ENCODE data around the gene CDK5R1.

The CDK5R1 gene

DNA sequence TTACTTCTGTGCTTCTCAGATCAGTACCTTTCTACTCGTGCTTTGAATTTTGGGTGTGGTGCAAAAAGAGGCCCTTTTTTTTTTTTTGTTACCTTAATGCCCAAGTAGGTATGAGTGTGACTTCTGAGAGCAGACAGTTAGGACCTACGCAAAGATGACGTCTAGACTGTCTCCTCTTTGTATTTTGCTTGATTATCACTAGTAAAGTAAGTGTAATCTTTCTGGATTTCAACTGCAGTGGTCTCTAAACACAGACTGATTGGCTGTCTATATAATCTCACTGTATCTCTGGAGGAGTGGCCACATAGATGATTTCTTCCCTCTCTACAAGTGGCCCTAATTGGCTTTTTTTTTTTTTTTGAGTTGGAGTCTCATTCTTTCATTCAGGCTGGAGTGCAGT lies 11.5 kb upstream of the CDK5R1 start:
- DNase-seq = no peak

DNA sequence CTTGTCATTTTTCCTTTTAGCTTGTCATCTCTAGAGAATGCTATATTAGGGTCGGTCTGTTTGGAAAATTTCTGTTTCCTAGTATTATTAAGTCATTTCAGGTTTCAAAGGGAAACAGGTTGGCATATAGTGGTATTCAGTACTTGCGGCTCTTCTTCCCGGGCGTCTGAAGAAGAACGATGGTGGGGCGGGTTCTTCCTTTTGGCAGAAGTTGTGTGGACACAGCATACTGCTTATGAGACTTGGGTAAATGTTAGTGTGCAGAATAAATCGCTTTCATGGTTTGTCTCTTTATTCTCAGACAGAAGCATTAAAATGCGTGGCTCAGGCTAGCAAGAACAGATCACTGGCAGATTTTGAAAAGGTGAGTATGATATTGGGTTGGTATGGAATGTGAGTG lies 9.6 kb upstream of the CDK5R1 start:
- DNase-seq = no peak

DNA sequence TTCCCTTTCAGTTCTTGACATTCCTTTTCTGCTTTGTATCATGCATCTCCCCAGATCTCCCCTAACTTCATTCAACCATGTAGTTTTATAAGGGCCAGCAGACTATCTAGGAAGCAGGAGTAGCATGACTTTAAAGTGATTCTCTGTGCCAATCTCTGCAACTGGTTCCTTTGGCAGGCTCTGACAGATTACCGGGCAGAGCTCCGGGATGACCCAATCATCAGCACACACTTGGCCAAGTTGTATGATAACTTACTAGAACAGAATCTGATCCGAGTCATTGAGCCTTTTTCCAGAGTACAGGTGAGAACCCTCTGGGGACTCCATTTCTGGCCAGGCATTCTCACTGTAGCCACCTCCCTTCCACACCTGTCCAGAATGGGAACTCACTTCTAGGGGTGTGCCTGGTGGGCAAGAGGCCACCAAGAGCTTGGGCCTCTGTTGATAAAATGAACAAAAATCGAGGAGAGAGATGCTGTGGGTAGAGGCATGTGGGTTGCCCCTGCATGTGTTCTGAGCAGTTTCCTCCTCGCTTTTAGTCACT lies 7.6 kb upstream of the CDK5R1 start:
- DNase-seq = no peak

DNA sequence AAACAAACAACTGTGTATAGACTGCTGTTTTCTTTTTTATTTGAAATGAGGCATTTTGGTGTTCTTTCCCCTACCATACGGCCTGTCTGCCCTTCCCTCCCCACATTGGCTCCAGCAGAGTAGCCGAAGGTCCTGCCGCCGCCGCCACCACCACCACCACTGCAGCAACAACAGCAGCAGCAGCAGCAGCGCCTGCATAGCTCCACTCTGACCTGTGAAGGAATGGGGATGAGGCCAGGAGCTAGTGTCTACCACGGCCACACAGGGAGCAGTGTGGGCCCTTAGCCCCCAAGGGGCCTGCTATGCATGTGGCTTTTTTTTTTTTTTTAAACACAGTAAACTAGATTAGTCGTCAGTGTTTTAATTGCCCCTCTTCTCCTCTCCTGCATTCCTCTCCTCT lies 5.6 kb upstream of the CDK5R1 start:
- no peak for DNase-seq

DNA sequence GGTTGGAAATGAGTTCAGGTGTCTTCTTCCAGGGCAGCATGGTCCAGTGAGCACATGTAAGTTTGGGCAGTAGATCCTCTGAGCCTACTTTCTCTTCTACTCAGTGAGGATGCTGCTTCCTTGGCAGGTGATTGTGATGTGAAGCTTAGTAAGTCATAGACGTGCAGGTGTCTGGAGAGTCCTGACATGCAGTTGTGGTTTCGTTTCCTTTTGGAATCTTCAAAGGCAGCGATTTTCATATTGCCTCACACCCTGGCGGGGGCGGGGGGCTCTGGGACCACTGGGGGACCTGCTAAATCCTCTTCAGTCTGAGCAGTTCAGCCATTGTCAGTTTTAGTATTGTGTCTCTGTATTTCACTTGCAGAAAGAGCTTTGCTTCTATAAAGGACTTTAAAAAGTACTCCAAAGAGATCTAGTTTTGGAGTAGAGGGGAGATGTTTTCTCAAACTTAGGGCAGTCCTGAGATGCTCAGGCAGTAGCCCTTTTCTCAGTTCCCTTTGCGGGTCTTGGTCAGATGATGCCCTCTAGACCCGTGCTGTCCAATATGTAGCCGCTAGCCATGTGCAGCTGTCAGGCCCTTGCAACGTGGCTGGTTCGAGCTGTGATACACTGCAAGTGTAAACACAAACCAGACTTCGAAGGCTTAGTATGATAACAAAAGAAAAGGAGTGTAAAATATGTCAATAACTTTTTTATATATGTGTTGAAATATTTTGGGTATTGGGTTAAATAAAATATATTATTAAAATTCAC lies 4.0 kb upstream of the CDK5R1 start:
- no peak for DNase-seq

DNA sequence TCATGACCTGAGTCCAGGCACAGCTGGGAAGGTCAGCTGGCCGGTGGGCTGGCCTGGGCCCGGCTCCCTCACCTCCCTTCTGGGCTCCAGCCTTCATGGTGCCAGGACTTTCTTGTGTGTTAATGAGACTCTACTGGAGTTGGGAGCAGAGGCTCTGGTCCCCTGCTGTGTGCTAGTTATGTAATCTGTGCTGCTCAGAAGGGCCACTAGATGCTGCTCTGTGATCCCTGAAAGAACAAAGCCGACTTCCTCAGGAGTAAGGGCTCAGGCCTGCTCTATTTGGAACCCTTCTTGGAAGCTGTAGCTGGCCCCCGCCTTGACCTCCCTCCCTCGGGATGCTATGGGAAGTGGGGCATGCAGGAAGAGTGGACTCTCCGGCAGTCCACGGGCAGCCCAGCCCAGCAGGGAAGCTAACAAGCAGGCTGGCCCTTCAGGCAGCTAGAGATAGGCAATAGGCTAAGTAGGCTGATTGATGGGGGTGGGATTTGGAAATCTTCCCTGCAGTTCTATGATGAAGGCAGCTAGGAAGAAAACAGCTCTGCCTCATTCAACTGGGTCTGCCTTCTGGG lies 3.3 kb upstream of the CDK5R1 start:
- peak in 1 of 2 donors; percentile 30 for DNase-seq

DNA sequence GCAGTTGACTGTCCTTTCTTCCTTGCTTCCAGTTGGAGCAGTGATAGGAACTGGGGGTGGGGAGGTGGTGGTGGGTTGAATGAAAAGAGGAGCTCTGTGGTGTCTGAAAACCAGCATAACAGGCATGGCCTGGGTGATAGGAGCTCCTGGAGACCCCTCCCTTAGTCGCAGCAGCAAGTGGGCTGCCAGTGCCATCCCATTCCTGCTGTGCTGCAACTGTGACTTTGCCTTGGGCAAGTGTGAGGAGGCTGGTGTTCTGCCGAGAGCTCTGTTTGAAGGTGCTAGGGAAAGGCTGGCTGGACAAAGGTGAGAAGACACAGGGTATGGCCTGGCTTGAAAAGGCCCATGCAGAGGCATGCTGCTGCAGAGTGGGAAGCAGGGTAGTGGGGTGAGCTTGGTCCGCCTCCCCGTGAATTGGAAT lies 2.7 kb upstream of the CDK5R1 start:
- no peak for DNase-seq

DNA sequence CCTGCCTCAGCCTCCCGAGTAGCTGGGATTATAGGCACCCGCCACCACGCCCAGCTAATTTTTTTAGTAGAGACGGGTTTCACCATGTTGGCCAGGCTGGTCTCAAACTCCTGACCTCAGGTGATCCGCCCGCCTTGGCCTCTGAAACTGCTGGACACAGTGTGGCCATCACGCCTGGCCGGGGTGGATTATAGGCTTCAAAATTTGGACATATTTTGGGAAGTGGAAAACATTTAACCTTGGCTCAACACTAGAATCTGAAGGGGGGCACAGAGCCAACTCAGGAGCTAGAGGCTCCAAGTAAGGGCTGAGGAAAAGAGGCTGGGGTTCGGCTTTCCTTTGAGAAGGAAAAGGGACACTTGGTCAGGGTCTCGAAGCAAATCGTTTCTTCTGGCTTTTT lies 2.2 kb upstream of the CDK5R1 start:
- no peak for DNase-seq

DNA sequence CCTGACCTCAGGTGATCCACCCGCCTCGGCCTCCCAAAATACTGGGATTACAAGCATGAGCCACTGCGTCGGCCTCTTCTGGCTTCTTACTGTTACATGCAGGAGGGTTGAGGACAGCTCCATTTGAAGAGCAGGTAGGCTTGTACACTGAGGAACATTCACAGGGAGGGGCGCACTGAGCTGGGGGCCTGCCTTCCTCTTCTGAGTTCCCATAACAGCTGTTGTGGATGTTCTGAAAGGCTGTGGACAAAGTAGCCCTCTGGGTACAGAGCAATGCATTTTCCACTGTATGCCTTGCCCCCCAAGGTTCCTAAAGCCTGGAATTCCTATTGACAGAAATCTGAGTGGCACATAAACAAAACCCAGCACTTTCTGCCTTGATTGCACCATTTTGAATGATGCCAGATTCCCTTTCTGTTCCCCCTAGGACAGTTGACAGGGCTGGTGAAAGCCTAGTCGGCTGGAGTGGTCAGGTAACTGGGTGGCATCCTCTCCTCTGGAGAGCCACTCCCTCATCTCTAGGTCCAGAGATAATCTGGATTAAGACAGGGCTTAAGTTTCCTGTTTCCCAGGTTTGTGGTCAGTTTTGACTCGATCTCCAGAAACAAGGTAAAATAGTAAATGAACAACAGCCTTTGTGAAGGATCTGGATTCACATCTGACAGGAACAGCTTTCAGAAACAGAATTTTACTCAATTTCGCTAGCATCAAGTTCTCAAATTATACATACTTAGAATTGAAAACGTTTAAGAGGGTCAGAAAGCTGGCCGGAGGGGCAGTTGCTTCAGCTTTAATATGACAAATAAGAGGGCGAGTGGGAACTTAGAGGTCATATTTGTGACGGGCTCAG lies 1.3 kb upstream of the CDK5R1 start:
- DNase-seq = no peak

DNA sequence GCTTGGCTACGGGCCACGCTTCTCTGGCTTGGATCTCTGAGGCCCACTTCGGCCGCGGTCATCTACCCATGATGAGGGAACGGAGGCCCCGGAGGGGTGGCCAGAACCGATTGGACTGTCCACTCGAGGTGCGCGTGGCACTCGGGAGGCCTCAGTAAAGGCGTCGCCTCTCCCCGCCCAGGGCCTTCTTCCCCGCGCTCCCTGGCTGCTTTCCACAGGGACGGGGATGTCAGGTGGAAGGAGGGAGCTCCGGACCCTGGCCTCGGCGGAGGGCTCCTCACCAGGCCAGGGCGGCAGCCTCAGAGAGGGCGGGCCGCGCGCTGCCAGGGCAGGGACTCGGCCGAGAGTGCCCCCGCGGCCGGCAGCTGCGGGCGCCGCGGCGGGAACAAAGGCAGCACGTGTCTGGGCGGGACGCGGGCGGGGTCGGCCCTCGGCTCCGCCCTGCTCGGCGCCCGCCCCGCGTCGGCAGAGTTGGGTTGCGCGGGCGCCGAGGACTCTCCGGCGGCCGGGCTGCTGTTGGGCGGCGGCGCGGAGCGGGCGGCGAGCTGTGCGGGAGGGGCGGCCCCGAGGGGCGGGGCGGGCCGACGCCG lies 587 bp upstream of the CDK5R1 start:
- DNase-seq = peak; percentile 62 to 71

DNA sequence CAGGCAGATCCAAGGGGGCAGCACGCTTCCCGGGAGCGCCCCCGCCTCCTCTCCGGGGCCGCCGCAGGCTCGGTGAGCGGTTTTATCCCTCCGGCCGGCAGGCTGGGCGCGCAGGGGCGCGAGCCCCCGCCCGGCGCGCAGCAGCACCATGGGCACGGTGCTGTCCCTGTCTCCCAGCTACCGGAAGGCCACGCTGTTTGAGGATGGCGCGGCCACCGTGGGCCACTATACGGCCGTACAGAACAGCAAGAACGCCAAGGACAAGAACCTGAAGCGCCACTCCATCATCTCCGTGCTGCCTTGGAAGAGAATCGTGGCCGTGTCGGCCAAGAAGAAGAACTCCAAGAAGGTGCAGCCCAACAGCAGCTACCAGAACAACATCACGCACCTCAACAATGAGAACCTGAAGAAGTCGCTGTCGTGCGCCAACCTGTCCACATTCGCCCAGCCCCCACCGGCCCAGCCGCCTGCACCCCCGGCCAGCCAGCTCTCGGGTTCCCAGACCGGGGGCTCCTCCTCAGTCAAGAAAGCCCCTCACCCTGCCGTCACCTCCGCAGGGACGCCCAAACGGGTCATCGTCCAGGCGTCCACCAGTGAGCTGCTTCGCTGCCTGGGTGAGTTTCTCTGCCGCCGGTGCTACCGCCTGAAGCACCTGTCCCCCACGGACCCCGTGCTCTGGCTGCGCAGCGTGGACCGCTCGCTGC lies 832 bp downstream of the CDK5R1 start:
- no peak for DNase-seq

DNA sequence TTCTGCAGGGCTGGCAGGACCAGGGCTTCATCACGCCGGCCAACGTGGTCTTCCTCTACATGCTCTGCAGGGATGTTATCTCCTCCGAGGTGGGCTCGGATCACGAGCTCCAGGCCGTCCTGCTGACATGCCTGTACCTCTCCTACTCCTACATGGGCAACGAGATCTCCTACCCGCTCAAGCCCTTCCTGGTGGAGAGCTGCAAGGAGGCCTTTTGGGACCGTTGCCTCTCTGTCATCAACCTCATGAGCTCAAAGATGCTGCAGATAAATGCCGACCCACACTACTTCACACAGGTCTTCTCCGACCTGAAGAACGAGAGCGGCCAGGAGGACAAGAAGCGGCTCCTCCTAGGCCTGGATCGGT lies 1.4 kb downstream of the CDK5R1 start:
- DNase-seq = no peak

DNA sequence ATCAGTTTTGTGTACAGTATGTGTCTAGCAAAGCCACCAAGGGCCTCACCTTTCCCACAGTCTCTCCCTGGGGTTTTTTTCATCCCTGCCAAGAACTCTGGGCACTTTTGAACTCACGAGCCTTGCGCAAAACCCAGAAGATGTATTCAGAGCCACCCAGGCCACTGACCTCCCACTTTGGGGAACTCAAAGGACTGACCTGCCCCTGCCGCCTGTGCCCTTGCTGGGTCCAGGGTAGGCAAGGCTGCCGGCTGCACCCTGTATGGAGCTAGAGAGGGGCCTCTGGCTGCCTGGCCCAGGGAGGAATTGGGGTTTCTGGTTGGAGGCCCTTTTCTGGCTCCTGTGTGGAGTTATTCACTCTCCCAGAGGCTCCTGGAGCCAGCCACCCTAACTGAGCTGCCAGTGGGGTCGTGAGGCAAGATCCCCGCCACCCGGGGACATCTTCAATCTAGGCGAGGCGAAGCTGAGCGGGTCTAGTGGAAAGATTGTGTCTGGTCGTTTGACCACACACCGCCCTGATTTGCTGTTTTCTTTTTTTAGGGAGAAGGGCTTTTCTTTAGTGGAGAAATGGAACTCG lies 1.9 kb downstream of the CDK5R1 start:
- DNase-seq = no peak

DNA sequence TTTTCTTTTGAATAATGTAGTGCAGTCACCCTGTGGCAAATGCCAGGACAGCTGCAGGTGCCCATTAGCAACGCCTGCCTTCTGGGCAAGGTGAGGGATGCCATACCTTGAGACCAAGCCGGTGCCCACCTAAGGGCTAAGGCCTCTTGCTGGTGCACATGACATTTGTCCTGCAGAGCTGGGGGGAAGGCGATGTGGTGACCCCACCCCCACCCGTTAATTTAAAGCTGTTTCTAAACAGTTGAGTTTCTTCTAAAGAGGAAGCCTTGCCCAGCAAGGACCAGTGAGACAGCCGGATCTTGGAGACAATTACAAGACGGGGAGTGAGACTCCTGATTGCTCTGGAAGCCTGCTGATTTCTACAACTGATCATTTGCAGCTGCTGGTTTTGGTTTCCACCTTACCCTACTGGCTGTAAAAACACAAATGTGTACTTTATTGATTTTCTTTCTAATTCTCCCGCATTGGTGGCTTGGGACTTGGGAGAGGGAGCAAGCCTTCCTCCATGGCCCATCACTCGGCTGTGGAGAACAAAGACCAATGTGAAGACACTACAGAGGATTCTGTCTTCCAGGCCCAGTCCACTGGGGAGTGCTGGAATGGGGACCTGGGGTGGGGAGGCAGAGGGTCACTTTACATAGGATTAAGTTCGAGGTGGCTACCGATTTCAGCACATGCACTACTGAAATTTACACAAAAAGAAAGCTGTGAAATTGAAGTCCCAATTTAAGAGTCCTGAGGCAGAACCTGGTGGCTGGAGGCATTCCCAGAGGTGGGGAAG lies 2.7 kb downstream of the CDK5R1 start:
- DNase-seq = no peak

DNA sequence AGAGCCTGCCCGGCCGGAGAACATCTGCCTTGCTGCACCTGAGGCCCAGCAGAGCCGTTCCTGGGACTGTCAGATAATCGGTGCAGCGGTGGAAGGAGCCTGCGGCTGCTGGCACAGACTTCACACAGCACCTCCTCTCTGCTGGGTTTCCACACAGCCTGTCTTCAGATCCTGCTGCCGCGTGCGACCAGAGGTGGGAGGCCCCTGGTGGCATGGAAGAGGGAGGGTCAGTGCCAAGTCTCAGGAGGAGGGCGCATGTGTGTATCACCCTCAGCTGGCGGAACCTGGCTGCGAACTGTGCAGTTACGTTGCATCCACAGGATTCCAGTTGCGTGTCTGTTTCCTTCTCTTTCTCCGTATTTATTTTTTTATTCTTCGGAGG lies 3.3 kb downstream of the CDK5R1 start:
- no peak for DNase-seq

DNA sequence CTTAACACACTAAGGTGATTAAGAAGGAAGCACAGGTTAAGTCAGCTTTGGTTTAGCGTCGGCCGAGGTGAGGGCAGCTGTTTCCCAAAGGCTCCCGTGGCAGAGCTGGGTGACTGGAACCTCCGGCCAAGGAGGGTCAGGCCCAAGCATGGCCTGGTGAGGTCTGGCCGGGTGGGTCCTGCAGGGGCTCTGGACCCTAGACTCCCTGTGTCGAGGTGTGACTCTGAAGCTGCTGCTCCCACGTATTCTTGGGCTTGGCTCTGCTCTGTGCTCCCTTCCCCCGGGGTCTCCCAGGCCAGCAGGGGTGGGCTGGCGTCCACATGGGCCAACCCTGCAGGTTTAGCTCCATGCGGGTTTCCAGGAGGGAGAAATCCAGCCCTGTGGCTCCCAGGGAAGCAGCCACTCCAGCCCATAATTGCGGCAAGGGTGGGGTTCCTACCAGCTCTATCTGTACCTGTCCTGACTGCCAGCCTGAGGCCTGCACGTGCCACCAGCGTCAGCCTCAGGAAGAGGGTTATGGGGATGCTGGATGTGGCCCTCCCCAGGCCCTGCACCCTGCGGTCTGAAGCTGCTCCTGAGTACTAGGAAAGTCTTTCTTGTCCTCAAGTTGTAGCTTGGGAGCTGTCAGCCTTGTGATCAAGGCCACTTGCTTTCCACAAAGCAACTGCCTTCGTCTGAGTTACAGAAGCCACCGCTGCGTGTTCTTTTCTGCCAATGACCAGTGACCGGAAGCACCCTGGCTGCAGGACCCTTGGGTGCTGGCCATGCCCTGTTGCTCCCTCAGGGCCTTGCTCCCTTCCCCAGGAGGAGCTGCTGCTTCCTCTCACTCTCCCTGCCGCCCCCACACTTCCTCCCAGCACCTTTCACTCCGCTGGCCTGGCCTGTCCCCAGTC lies 4.8 kb downstream of the CDK5R1 start:
- no peak for DNase-seq

DNA sequence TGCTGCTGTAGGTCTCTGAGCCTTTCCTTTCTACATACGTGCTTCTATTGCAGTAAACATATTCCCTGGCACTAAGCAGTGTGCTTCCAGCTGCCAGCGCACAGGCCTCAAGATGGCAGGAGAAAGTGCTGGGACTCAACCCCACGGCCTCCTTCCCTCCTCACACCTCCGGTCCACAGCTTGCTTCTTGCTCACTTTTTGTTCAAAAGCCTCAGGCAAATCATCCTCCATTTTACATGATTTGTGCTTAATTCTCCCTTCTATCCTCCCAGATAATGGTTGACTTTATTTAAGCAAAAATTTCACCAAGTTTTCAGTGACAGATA lies 5.4 kb downstream of the CDK5R1 start:
- DNase-seq = no peak

DNA sequence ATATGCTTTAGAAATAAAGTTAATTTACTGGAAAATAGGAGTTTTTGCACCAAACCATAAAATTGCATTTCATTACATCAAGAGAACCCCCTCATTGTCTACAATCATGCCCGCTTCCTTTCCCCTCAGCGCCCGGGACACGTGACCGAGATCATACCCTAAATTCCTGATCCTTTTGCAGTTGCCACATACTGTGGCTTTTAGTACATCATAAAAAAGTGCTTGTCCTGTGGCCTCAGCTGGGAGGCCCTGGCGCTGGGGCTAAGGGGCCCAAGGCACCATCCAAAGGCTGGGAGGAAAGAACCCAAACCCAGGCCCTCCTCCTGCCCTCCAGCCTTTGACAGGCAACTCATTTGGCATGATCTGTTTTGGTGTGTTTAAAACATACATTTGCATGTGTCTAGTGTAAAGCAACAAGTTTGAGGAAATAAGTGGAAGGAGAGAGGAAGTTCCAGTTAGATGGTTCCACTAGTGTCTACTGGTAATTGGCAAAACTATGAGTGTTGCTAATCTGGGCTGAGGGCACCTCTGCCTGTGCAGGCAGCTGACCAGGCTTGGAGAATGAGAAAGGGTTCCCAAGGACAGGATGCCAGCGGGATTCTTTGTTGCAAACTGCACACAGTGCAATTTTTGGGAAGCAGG lies 6.0 kb downstream of the CDK5R1 start:
- no peak for DNase-seq

DNA sequence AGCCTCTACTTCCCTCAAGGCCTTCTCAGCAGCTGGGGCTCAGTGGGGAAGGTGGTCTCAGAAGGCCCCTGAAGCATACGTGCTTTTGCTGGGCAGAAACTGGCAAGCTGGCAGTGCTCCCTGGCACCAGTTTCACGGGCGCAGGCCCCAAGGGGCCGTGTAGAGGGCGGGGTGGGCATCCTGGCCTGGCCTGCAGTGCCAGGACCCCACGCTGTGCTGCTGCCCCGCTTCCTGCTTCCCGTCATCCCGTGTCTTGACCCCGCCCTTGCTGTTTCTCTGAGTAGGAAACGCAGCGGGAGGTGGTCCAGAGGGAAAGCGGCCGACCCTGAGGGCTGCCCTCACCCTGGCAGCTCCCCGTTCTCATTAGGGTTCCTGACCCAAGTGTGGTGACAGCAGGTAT lies 6.8 kb downstream of the CDK5R1 start:
- no peak for DNase-seq

DNA sequence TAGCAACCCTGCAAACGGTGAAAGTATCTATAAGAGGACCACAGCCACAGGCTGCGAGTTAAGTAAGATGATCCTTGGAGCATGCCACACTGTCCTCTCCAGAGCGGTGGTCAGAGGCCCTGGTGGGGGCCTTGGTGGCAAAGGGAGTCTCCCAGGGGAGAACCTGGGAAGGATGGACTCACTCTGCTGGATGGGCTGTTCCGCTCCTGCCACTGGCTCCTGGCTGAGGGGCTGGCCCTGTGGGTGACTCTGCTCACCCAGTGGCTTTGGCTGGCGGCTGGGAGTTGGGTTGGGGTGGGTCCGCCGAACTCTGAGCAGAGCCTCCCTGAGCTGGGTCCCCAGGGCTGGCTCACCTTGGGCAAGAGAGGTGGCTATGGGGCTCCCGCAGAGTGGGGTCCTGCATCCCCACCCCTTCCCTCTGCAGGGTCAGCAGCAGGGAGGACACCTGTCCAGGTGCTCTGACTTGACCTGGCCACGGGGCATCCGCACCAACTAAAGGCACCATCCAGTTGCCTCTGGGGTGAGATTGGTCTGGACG lies 7.3 kb downstream of the CDK5R1 start:
- no peak for DNase-seq

Data from activated CD4-positive, alpha-beta T cell treated with anti-CD3 and anti-CD28 coated beads for 4 hours (primary cell).